ENCODE results near the gene LRRC15. TPM values are rescaled to one million over a fixed set of nuclear protein-coding genes. Genes with fewer than 3 reads are reported as not detected.

The LRRC15 gene
- total RNA-seq, 1 experiment from 2014 or later: 33.3 TPM

- DNase-seq (ENCODE audit: low spot score): no peak
Observed at GRCh38 chr3:194318511-194319161, 50.9 kb downstream of the LRRC15 start.

GRCh38 chr3:194316918-194317317 is 52.6 kb downstream of the LRRC15 start:
- no peak for DNase-seq (ENCODE audit: low spot score)

GRCh38 chr3:194315965-194316361 is 53.6 kb downstream of the LRRC15 start:
- no peak for DNase-seq (ENCODE audit: low spot score)

- DNase-seq (ENCODE audit: low spot score): peak; percentile 83
Observed at GRCh38 chr3:194315088-194315964, 54.2 kb downstream of the LRRC15 start.

- no peak for DNase-seq (ENCODE audit: low spot score)
Observed at GRCh38 chr3:194314388-194315068, 55.0 kb downstream of the LRRC15 start.

GRCh38 chr3:194313560-194314387 is 55.8 kb downstream of the LRRC15 start:
- DNase-seq (ENCODE audit: low spot score): no peak

- peak; percentile 87 for DNase-seq (ENCODE audit: low spot score)
Observed at GRCh38 chr3:194312743-194313281, 56.7 kb downstream of the LRRC15 start.

GRCh38 chr3:194312186-194312742 is 57.3 kb downstream of the LRRC15 start:
- DNase-seq (ENCODE audit: low spot score): no peak

- no peak for DNase-seq (ENCODE audit: low spot score)
Observed at GRCh38 chr3:194311000-194311399, 58.5 kb downstream of the LRRC15 start.

- no peak for DNase-seq (ENCODE audit: low spot score)
Observed at GRCh38 chr3:194310060-194310835, 59.3 kb downstream of the LRRC15 start.

GRCh38 chr3:194308601-194309449 is 60.7 kb downstream of the LRRC15 start:
- DNase-seq (ENCODE audit: low spot score): no peak

GRCh38 chr3:194307849-194308248 is 61.7 kb downstream of the LRRC15 start:
- no peak for DNase-seq (ENCODE audit: low spot score)

- no peak for DNase-seq (ENCODE audit: low spot score)
Observed at GRCh38 chr3:194306771-194307640, 62.5 kb downstream of the LRRC15 start.

GRCh38 chr3:194306109-194306686 is 63.3 kb downstream of the LRRC15 start:
- DNase-seq (ENCODE audit: low spot score): peak; percentile 49

- DNase-seq (ENCODE audit: low spot score): no peak
Observed at GRCh38 chr3:194305356-194306108, 64.0 kb downstream of the LRRC15 start.

All from A172 (cell line).